GM12878 (cell line): ENCODE measurements around the gene ZNF581. TPM values are rescaled to one million over a fixed set of nuclear protein-coding genes. Genes with fewer than 3 reads are reported as not detected.

Experiments
- ATAC-seq: fragments of 200-7000 bp; cut with Tn5 transposase; 3 replicates; pipeline ENCODE4 v1.9.1; 2020; ENCODE audit warnings: mild to moderate bottlenecking, moderate library complexity
- BruUV-seq: library from RNA; stranded (reverse); fragments of 400-500 nt; replicated peaks from 2 replicates; lab custom pipeline; 2021; lab: Mats Ljungman, UMichigan
- CTCF ChIA-PET: fragments of 300-600 bp; sonication (Branson Sonifier 250); formaldehyde crosslinking; extraction: SDS; loops from one replicate; lab custom pipeline; 2021; ENCODE audit warnings: inconsistent platforms; lab: Yijun Ruan, JAX
- POLR2A ChIA-PET: fragments of 350-600 bp; formaldehyde crosslinking; extraction: SDS; loops from one replicate; lab custom pipeline; 2021; ENCODE audit warnings: inconsistent platforms; lab: Charles Lee
- RAD21 ChIA-PET: fragments of 300-600 bp; sonication (Branson Sonifier 250); formaldehyde crosslinking; loops from one replicate; lab custom pipeline; 2023; ENCODE audit warnings: antibody characterized with exemption; ENCODE audit not compliant: unreplicated experiment; lab: Charles Lee
- SMC1A ChIA-PET: fragments of 300-600 bp; sonication (Branson Sonifier 250); formaldehyde crosslinking; loops from one replicate; lab custom pipeline; 2023; ENCODE audit not compliant: unreplicated experiment, uncharacterized antibody; lab: Charles Lee
- DNase-seq: peaks from one replicate; pipeline ENCODE4 v3.0.0-alpha.2; 2011; ENCODE audit warnings: low read depth, low spot score
- FAIRE-seq: peaks from 3 replicates; lab custom pipeline; 2011; peaks lifted over from hg19 to GRCh38; lab: Jason Lieb, UNC
- H2AFZ ChIP-seq: 2 replicates; pipeline ENCODE4 v1.6.0; 2011; ENCODE audit warnings: low read depth, low read length, control low read depth; ENCODE audit not compliant: control insufficient read depth
- H3K27ac ChIP-seq: 2 replicates; pipeline ENCODE4 v1.5.1; 2011; ENCODE audit warnings: control low read depth; ENCODE audit not compliant: control insufficient read depth, insufficient read depth
- H3K27me3 ChIP-seq, 2 experiments: replicated peaks in 1 of 2; 2 replicates each; pipeline versions ENCODE4 v1.6.0 to v1.6.1; 2011; ENCODE audit warnings: low read length in 1 of 2; ENCODE audit not compliant: control insufficient read depth in 2 of 2, insufficient read depth in 2 of 2
- H3K36me3 ChIP-seq, 2 experiments: 2 replicates each; pipeline ENCODE4 v1.5.1; 2011; ENCODE audit warnings: low read length in 1 of 2; ENCODE audit not compliant: control insufficient read depth in 2 of 2, insufficient read depth in 2 of 2
- H3K4me1 ChIP-seq: 2 replicates; pipeline ENCODE4 v1.6.1; 2011; ENCODE audit warnings: mild to moderate bottlenecking, low read length, moderate library complexity, mixed read lengths; ENCODE audit not compliant: control insufficient read depth, insufficient read depth
- H3K4me2 ChIP-seq: 2 replicates; pipeline ENCODE4 v1.6.0; 2011; ENCODE audit warnings: control low read depth; ENCODE audit not compliant: control insufficient read depth, insufficient read depth
- H3K4me3 ChIP-seq: fragments of 200-600 bp; sonication (generic); 2 replicates; pipeline ENCODE4 v1.5.1; 2016
- H3K79me2 ChIP-seq: 2 replicates; pipeline ENCODE4 v1.6.0; 2011; ENCODE audit warnings: low read length; ENCODE audit not compliant: control insufficient read depth, insufficient read depth
- H3K9ac ChIP-seq: 2 replicates; pipeline ENCODE4 v1.8.0; 2011; ENCODE audit warnings: low read length, control low read depth, mixed read lengths; ENCODE audit not compliant: control insufficient read depth, insufficient read depth
- H3K9me3 ChIP-seq: replicated peaks from 3 replicates; pipeline ENCODE4 v1.5.1; 2011; ENCODE audit warnings: mild to moderate bottlenecking, low read length; ENCODE audit not compliant: control insufficient read depth, insufficient read depth
- H4K20me1 ChIP-seq: 2 replicates; pipeline ENCODE4 v1.6.0; 2011; ENCODE audit not compliant: control insufficient read depth, insufficient read depth
- ATF7 ChIP-seq: fragments of 450-650 bp; IDR thresholded peaks from 2 replicates; pipeline ENCODE4 v1.6.1; 2016; ENCODE audit warnings: low read depth, mild to moderate bottlenecking
- FOXM1 ChIP-seq: IDR thresholded peaks from 2 replicates; pipeline ENCODE4 v1.6.1; 2012; ENCODE audit warnings: low read depth, mild to moderate bottlenecking, inconsistent platforms, low read length, moderate library complexity
- IRF3 ChIP-seq: fragments of 450-650 bp; IDR thresholded peaks from 2 replicates; pipeline ENCODE4 v1.6.1; 2014; ENCODE audit warnings: mild to moderate bottlenecking
- KDM1A ChIP-seq: fragments of 200-600 bp; sonication (generic); IDR thresholded peaks from 2 replicates; pipeline ENCODE4 v1.6.1; 2016; ENCODE audit warnings: borderline replicate concordance
- RUNX3 ChIP-seq: IDR thresholded peaks from 2 replicates; pipeline ENCODE4 v1.6.1; 2012; ENCODE audit warnings: low read length, inconsistent platforms
- USF2 ChIP-seq: IDR thresholded peaks from 2 replicates; pipeline ENCODE4 v1.6.1; 2011; ENCODE audit warnings: low read depth, low read length, improper control_type of control experiment, borderline replicate concordance
- whole genome bisulfite sequencing: methylation state at CpG from one replicate; pipeline ENCODE4 v1.1.6; 2016; ENCODE audit warnings: low lambda C conversion rate; ENCODE audit not compliant: insufficient replicate concordance, insufficient coverage; ENCODE audit errors: missing lambda C conversion rate; 5-methylcytosine and 5-hydroxymethylcytosine counted together
- in situ Hi-C: fragments of 300-500 bp; cut with MboI; formaldehyde crosslinking; loops from 9 replicates; pipeline ENCODE4 v1.14.3; 2018; ENCODE audit warnings: mixed read lengths
- intact Hi-C: fragments of 100-400 bp; cut with micrococcal nuclease; formaldehyde crosslinking; loops from one replicate; pipeline ENCODE4 v1.14.2; 2022; ENCODE audit not compliant: unreplicated experiment
- polyA plus RNA-seq, 11 experiments: library from polyadenylated mRNA; depleted of rRNA in 4 of 11; unstranded in 6 of 11; stranded (reverse) in 5 of 11; fragments of >200 nt; fragmentation: Nextera tagmentation in 4 of 11; fragmentation: Illumina TruSeq in 1 of 11; extraction: Ambion mirVana in 4 of 11; extraction: Trizol in 1 of 11; gene quantifications; 1 replicate in 1 of 11; 2 replicates in 10 of 11; pipeline versions ENCODE4 v1.2.1 to v1.2.3, GENCODE V29; 2011 to 2016; ENCODE audit warnings: inconsistent platforms in 2 of 11, missing spikeins in 2 of 11, low read depth in 1 of 11
- total RNA-seq, 4 experiments: library from RNA; depleted of rRNA in 3 of 4; stranded (reverse); fragments of >200 nt in 3 of 4; fragmentation: Illumina TruSeq in 1 of 4; extraction: Trizol in 1 of 4; gene quantifications; 2 replicates each; pipeline versions ENCODE4 v1.2.1 to v1.2.3, GENCODE V29; 2013 to 2021

ZNF581 gene
- total and polyA plus RNA-seq, 10 of the 15 experiments (the other 5 are each of a cell fraction or from before 2014, with no cell fraction given): 4.7 to 45.4 (median 22.2) TPM

GRCh38 chr19:55671054-55671378 is 27.6 kb downstream of the ZNF581 start:
- Histone ChIP-seq H3K79me2 (peaks cover 24% of the 10 kb centered on the region), H3K36me3 (peaks cover 22 to 44% of the 10 kb centered on the region in 2 experiments), H3K4me1 (no peaks in the 10 kb centered on the region; the same call in 1 of the 2 replicates), H3K27me3 (no peaks in the 10 kb centered on the region), H4K20me1 (peaks cover 16% of the 10 kb centered on the region), H3K4me3 (no peak overlapping the region), H3K4me2 (no peak overlapping the region), H3K27ac (no peak overlapping the region), H3K9me3 (no peaks in the 10 kb centered on the region), H3K9ac (no peak overlapping the region), H2AFZ (no peak overlapping the region)
- no TSS peak for BruUV-seq
- SMC1A ChIA-PET: interaction anchor here (1.4 to 1.6 kb wide), 2 partner anchors 14 to 38 kb away, joined by 6 to 15 read pairs; no protein-coding TSS in a partner anchor
- TF ChIP-seq IRF3: no peak
- TF ChIP-seq USF2: no peak
- no peak for TF ChIP-seq RUNX3
- TF ChIP-seq ATF7: no peak
- TF ChIP-seq FOXM1: no peak
- no peak for TF ChIP-seq KDM1A
- RAD21 ChIA-PET: interaction anchor here (1.5 to 1.9 kb wide), 2 partner anchors 13 to 38 kb away, joined by 9 to 11 read pairs; no protein-coding TSS in a partner anchor
- POLR2A ChIA-PET: interaction anchor here (0.6 to 1.2 kb wide), 3 partner anchors 14 to 1499 kb away, joined by 3 to 5 read pairs (median 4); no protein-coding TSS in a partner anchor
- no peak for DNase-seq
- CTCF ChIA-PET: interaction anchor here (0.6 to 3.6 kb wide), 6 partner anchors 14 to 139 kb away, joined by 3 to 33 read pairs (median 8); no protein-coding TSS in a partner anchor
- in situ Hi-C loops (loop anchor here (25.0 kb wide), 1 partner anchor 1534 kb away; the partner anchor contains the start of gene CNOT3), intact Hi-C loops (no loop called here)
- 97% methylated on average over 2 of the region's 2 CpGs for WGBS
- no peak for FAIRE-seq
- ATAC-seq: no peak
